H1 (cell line): ENCODE measurements around the gene ZNF121. TPM values are rescaled to one million over a fixed set of nuclear protein-coding genes. Genes with fewer than 3 reads are reported as not detected.
A peak's percentile ranks its signal among the peaks of the same experiment; 100 is the strongest.
"Not testable (repeated sequence)": the region's sequence is repeated elsewhere in the genome, so short reads cannot be mapped to it uniquely, and the experiment has no call there.

ENCODE experiments used
- CTCF ChIA-PET: fragments of 300-600 bp; sonication (Branson Sonifier 250); formaldehyde crosslinking; loops from one replicate; lab custom pipeline; 2021; ENCODE audit not compliant: partially characterized antibody; lab: Charles Lee
- POLR2A ChIA-PET: fragments of 300-600 bp; sonication (Branson Sonifier 250); formaldehyde crosslinking; loops from one replicate; lab custom pipeline; 2021; ENCODE audit warnings: inconsistent platforms; ENCODE audit not compliant: partially characterized antibody; lab: Charles Lee
- DNase-seq, 2 experiments: peaks; one replicate each; pipeline versions ENCODE4 v3.0.0 to v3.0.0-alpha.2; 2010 to 2022; ENCODE audit warnings: low spot score in 2 of 2, low read depth in 1 of 2, mixed read lengths in 1 of 2
- FAIRE-seq: peaks from 2 replicates; lab custom pipeline; 2011; peaks lifted over from hg19 to GRCh38; lab: Jason Lieb, UNC
- H2AFZ ChIP-seq: 2 replicates; pipeline ENCODE4 v1.8.1; 2012; ENCODE audit warnings: low read length, inconsistent platforms
- H2AK5ac ChIP-seq: 2 replicates; pipeline ENCODE4 v1.6.1; 2013; ENCODE audit warnings: low read depth, low read length
- H2BK120ac ChIP-seq: replicated peaks from 2 replicates; pipeline ENCODE3; 2013; ENCODE audit warnings: low read depth, low read length, inconsistent platforms
- H2BK12ac ChIP-seq: 2 replicates; pipeline ENCODE4 v1.6.1; 2013; ENCODE audit warnings: low read depth, low read length
- H2BK15ac ChIP-seq: 2 replicates; pipeline ENCODE4 v1.6.1; 2013; ENCODE audit warnings: low read length
- H2BK20ac ChIP-seq: 2 replicates; pipeline ENCODE4 v1.6.1; 2013; ENCODE audit warnings: low read length
- H2BK5ac ChIP-seq: 2 replicates; pipeline ENCODE4 v1.6.1; 2013; ENCODE audit warnings: low read depth, low read length
- H3K14ac ChIP-seq: 2 replicates; pipeline ENCODE4 v1.6.1; 2013; ENCODE audit warnings: inconsistent platforms; ENCODE audit not compliant: insufficient read length
- H3K18ac ChIP-seq: 2 replicates; pipeline ENCODE4 v1.6.1; 2013; ENCODE audit warnings: low read length; ENCODE audit errors: extremely low read depth
- H3K23ac ChIP-seq: 2 replicates; pipeline ENCODE4 v1.6.1; 2013; ENCODE audit warnings: inconsistent platforms; ENCODE audit not compliant: insufficient read length
- H3K23me2 ChIP-seq: 2 replicates; pipeline ENCODE4 v1.6.1; 2013; ENCODE audit warnings: low read depth, low read length
- H3K27ac ChIP-seq: 2 replicates; pipeline ENCODE4 v1.6.1; 2011; ENCODE audit warnings: low read depth, low read length, inconsistent platforms
- H3K27me3 ChIP-seq, 4 experiments: replicated peaks in 1 of 4; 1 replicate in 1 of 4; 2 replicates in 3 of 4; pipeline versions ENCODE4 v1.6.1 to v1.8.1; 2011 to 2013; ENCODE audit warnings: low read length in 3 of 4, mild to moderate bottlenecking in 3 of 4, inconsistent platforms in 2 of 4, mixed read lengths in 2 of 4, moderate library complexity in 1 of 4; ENCODE audit not compliant: control insufficient read depth in 3 of 4, insufficient read depth in 3 of 4; ENCODE audit errors: extremely low read depth in 1 of 4
- H3K36me3 ChIP-seq, 4 experiments: 2 replicates each; pipeline versions ENCODE4 v1.6.1 to v1.8.1; 2011 to 2013; ENCODE audit warnings: mild to moderate bottlenecking in 4 of 4, low read length in 3 of 4, moderate library complexity in 2 of 4, control low read depth in 1 of 4, inconsistent platforms in 1 of 4; ENCODE audit not compliant: insufficient read depth in 4 of 4, control insufficient read depth in 2 of 4
- H3K4ac ChIP-seq: replicated peaks from 2 replicates; pipeline ENCODE3; 2013; ENCODE audit warnings: low read length, low read depth, mixed read lengths, inconsistent platforms; ENCODE audit not compliant: insufficient read length
- H3K4me1 ChIP-seq, 4 experiments: replicated peaks in 1 of 4; 1 replicate in 1 of 4; 2 replicates in 3 of 4; pipeline versions ENCODE4 v1.6.1 to v1.8.1; 2011 to 2013; ENCODE audit warnings: low read length in 3 of 4, inconsistent platforms in 2 of 4, mixed read lengths in 1 of 4; ENCODE audit not compliant: insufficient read depth in 4 of 4, control insufficient read depth in 3 of 4
- H3K4me2 ChIP-seq, 2 experiments: 2 replicates each; pipeline versions ENCODE4 v1.6.1 to v1.8.1; 2011 to 2013; ENCODE audit warnings: low read depth in 2 of 2, low read length in 2 of 2, control low read depth in 1 of 2, inconsistent platforms in 1 of 2, mild to moderate bottlenecking in 1 of 2; ENCODE audit not compliant: insufficient read depth in 1 of 2
- H3K4me3 ChIP-seq, 4 experiments: fragments of 200-600, 300-600 bp in 1 of 4; sonication (generic), shearing (Covaris generic), sonication (Bioruptor Twin) in 1 of 4; 2 replicates each; pipeline versions ENCODE4 v1.5.1 to v1.8.1; 2011 to 2016; ENCODE audit warnings: low read length in 4 of 4, low read depth in 3 of 4, control low read depth in 2 of 4, inconsistent platforms in 2 of 4, mild to moderate bottlenecking in 2 of 4, mixed read lengths in 1 of 4, moderate library complexity in 1 of 4; ENCODE audit not compliant: insufficient read depth in 2 of 4; ENCODE audit errors: extremely low read depth in 1 of 4
- H3K56ac ChIP-seq: replicated peaks from 2 replicates; pipeline ENCODE3; 2013; ENCODE audit warnings: low read depth, mild to moderate bottlenecking, mixed read lengths, low read length, inconsistent platforms; ENCODE audit not compliant: insufficient read length
- H3K79me1 ChIP-seq: 2 replicates; pipeline ENCODE4 v1.6.1; 2013; ENCODE audit warnings: low read depth, low read length, control low read depth
- H3K79me2 ChIP-seq, 2 experiments: 2 replicates each; pipeline versions ENCODE4 v1.6.1 to v1.8.1; 2012 to 2013; ENCODE audit warnings: low read length in 2 of 2, mild to moderate bottlenecking in 2 of 2, inconsistent platforms in 1 of 2; ENCODE audit not compliant: insufficient read depth in 2 of 2, control insufficient read depth in 1 of 2
- H3K9ac ChIP-seq, 4 experiments: replicated peaks in 1 of 4; 1 replicate in 1 of 4; 2 replicates in 3 of 4; pipeline versions ENCODE4 v1.6.1 to v1.8.1; 2011 to 2013; ENCODE audit warnings: low read depth in 3 of 4, low read length in 3 of 4, control low read depth in 2 of 4, mild to moderate bottlenecking in 2 of 4, moderate library complexity in 2 of 4, inconsistent platforms in 1 of 4; ENCODE audit errors: extremely low read depth in 1 of 4
- H3K9me3 ChIP-seq, 2 experiments: 2 replicates each; pipeline versions ENCODE4 v1.6.1 to v1.8.1; 2012 to 2013; ENCODE audit warnings: mild to moderate bottlenecking in 2 of 2, moderate library complexity in 2 of 2, control low read depth in 1 of 2, inconsistent platforms in 1 of 2, low read depth in 1 of 2, low read length in 1 of 2, mixed read lengths in 1 of 2; ENCODE audit not compliant: insufficient read depth in 2 of 2
- H4K20me1 ChIP-seq, 2 experiments: replicated peaks in 1 of 2; 2 replicates each; pipeline versions ENCODE3 to v1.8.1; 2011 to 2013; ENCODE audit warnings: inconsistent platforms in 2 of 2, low read length in 2 of 2, mild to moderate bottlenecking in 1 of 2; ENCODE audit not compliant: insufficient read depth in 2 of 2, control insufficient read depth in 1 of 2
- H4K5ac ChIP-seq: 2 replicates; pipeline ENCODE4 v1.6.1; 2013; ENCODE audit warnings: low read length, low read depth, mixed read lengths, inconsistent platforms; ENCODE audit not compliant: insufficient read length
- H4K8ac ChIP-seq: 2 replicates; pipeline ENCODE4 v1.8.0; 2013; ENCODE audit warnings: mild to moderate bottlenecking, moderate library complexity, low read length, inconsistent platforms; ENCODE audit not compliant: insufficient read depth; ENCODE audit errors: extremely low read depth
- H4K91ac ChIP-seq: replicated peaks from 2 replicates; pipeline ENCODE3; 2013; ENCODE audit warnings: low read length, mixed read lengths, inconsistent platforms; ENCODE audit not compliant: insufficient read length
- POLR2A ChIP-seq, 2 experiments: IDR thresholded peaks; 1 replicate in 1 of 2; 2 replicates in 1 of 2; pipeline ENCODE4 v1.6.1; 2011; ENCODE audit warnings: low read depth in 2 of 2, low read length in 2 of 2, mild to moderate bottlenecking in 2 of 2; ENCODE audit errors: control extremely low read depth in 1 of 2
- POLR2AphosphoS5 ChIP-seq: IDR thresholded peaks from 2 replicates; pipeline ENCODE4 v1.6.1; 2011; ENCODE audit warnings: low read depth, low read length
- SP1 ChIP-seq: IDR thresholded peaks from 2 replicates; pipeline ENCODE4 v1.6.1; 2011; ENCODE audit warnings: low read depth, low read length
- TAF1 ChIP-seq: IDR thresholded peaks from 2 replicates; pipeline ENCODE4 v1.6.1; 2011; ENCODE audit warnings: mild to moderate bottlenecking, low read depth, low read length
- TBP ChIP-seq: IDR thresholded peaks from 2 replicates; pipeline ENCODE4 v1.6.1; 2011; ENCODE audit warnings: low read depth, low read length, improper control_type of control experiment
- WGBS, 2 experiments: shearing (Covaris generic) in 1 of 2; methylation state at CpG; one replicate each; pipeline versions ENCODE4 v1.1.6 to v1.1.7; 2013 to 2015; ENCODE audit warnings: low lambda C conversion rate in 2 of 2, mixed read lengths in 2 of 2, inconsistent platforms in 1 of 2, low coverage in 1 of 2, missing lambda C conversion rate in 1 of 2; ENCODE audit not compliant: insufficient replicate concordance in 2 of 2, insufficient coverage in 1 of 2, insufficient read length in 1 of 2; ENCODE audit errors: extremely low coverage in 1 of 2, missing lambda C conversion rate in 1 of 2; 5-methylcytosine and 5-hydroxymethylcytosine counted together
- polyA plus RNA-seq, 7 experiments: library from polyadenylated mRNA; depleted of rRNA in 3 of 7; stranded (reverse) in 5 of 7; unstranded in 2 of 7; fragments of >200 nt in 5 of 7; fragments of 200-250 nt in 2 of 7; gene quantifications; 1 replicate in 5 of 7; 2 replicates in 1 of 7; 4 replicates in 1 of 7; pipeline versions ENCODE4 v1.2.1 to v1.2.3, GENCODE V29; 2011 to 2013; ENCODE audit warnings: missing spikeins in 2 of 7, mixed read lengths in 2 of 7
- total RNA-seq: library from RNA; stranded (reverse); fragmentation: NEBNext Ultra II Directional; extraction: Animal tissue kit (Norgen Biotek cat#: 25700); gene quantifications from 2 replicates; pipeline ENCODE4 v1.2.1, GENCODE V29; 2021

The ZNF121 gene
- total and polyA plus RNA-seq, 2 of the 8 experiments (the other 6 are each of a cell fraction or from before 2014, with no cell fraction given): 22.2 to 220 TPM

DNA sequence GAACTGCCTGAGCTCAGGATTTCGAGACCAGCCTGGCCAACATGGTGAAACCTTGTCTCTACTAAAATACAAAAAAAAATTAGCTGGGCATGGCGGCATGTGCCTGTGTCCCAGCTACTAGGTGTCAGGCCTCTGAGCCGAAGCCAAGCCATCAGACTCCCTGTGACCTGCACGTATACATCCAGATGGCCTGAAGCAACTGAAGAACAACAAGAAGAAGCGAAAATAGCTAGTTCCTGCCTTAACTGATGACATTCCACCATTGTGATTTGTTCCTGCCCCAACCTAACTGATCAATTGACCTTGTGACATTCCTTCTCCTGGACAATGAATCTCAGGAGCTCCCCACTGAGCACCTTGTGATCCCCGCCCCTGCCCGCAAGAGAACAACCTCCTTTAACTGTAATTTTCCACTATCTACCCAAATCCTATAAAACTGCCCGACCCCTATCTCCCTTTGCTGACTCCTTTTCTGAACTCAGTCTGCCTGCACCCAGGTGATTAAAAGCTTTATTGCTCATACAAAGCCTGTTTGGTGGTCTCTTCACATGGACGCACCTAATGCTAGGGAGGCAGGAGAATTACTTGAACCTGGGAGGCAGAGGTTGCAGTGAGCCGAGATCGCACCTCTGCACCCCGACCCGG, 2.1 kb downstream of the ZNF121 start:
- 25% methylated on average over 13 of the region's 13 CpGs; no CpG with 5 or more reads in 1 of the 2 experiments for WGBS, 2 experiments
- not testable (repeated sequence) for H3K23me2 ChIP-seq, H4K91ac ChIP-seq, H2AFZ ChIP-seq, H3K9me3 ChIP-seq, H3K27me3 ChIP-seq
- peak overlapping the region; percentile 48 to 99 (median 86) for H3K4me3 ChIP-seq
- CTCF ChIA-PET: interaction anchor here (1.1 kb wide), 1 partner anchor 18 kb away, joined by 3 read pairs; no protein-coding TSS in a partner anchor
- peak overlapping the region; percentile 83; the same call in 1 of the 2 replicates for H3K18ac ChIP-seq
- H3K27ac ChIP-seq: 0 out of 2 replicates have a peak overlapping the region, but pooled peaks have one; percentile 31
- peak; percentile 51 to 64 for TF ChIP-seq POLR2A (IDR thresholded peaks at IDR 0.05; ENCODE audit: control extremely low read depth in 1 of 2, low read depth in 2 of 2, low read length in 2 of 2)
- peak; percentile 63 for TF ChIP-seq POLR2AphosphoS5
- TF ChIP-seq SP1: 0 out of 2 replicates have a peak, but pooled peaks have one; percentile 39
- 0 out of 2 replicates have a peak, but pooled peaks have one; percentile 16 for TF ChIP-seq TAF1
- TF ChIP-seq TBP: 0 out of 2 replicates have a peak, but pooled peaks have one; percentile 11
- TF ChIP-seq, all 59 proteins: peak for 5; not testable (repeated sequence) for 54
- not testable (repeated sequence) for H3K56ac ChIP-seq, H2BK5ac ChIP-seq, H2BK15ac ChIP-seq, H3K4me1 ChIP-seq, H3K23ac ChIP-seq, H4K8ac ChIP-seq, H2BK20ac ChIP-seq, DNase-seq, FAIRE-seq, H2BK120ac ChIP-seq, H3K79me1 ChIP-seq, H2AK5ac ChIP-seq, H3K4ac ChIP-seq, H3K14ac ChIP-seq
- H3K9ac ChIP-seq: peak overlapping the region in 2 of 4 experiments; percentile 37 to 68; a peak in 3 of 7 replicates
- H3K36me3 ChIP-seq: peaks cover 0 to 20% (median 4%) of the 10 kb centered on the region in 4 experiments; a peak in 3 of 8 replicates
- 0 out of 2 replicates have a peak overlapping the region, but pooled peaks have one; percentile 35 for H2BK12ac ChIP-seq
- POLR2A ChIA-PET: interaction anchor here (0.6 to 4.4 kb wide), 23 partner anchors 9 to 883 kb away, joined by 3 to 27 read pairs (median 5); partner anchors contain the start of genes FBXL12, ZNF266 and ZNF561
- H4K5ac ChIP-seq: peak overlapping the region; percentile 48
- peak overlapping the region; percentile 75 to 97 for H3K4me2 ChIP-seq
- H4K20me1 ChIP-seq: peaks cover 18 to 19% of the 10 kb centered on the region in 2 experiments
- peaks cover 62 to 71% of the 10 kb centered on the region in 2 experiments for H3K79me2 ChIP-seq
